ENCODE results near the gene MUC4. TPM values are rescaled to one million over a fixed set of nuclear protein-coding genes. Genes with fewer than 3 reads are reported as not detected.

Gene MUC4
- total RNA-seq, 1 donor from 2014 or later = not detected

GRCh38 chr3:195856410-195857084, 44.8 kb upstream of the MUC4 start:
- DNase-seq (ENCODE audit: low spot score in 2 of 2) = no peak
- Histone ChIP-seq H3K9me3 (no peaks in the 10 kb centered on the region), H3K27me3 (no peaks in the 10 kb centered on the region), H3K36me3 (no peaks in the 10 kb centered on the region), H3K4me3 (no peak overlapping the region), H3K27ac (no peak overlapping the region), H3K4me1 (no peaks in the 10 kb centered on the region)
- intact Hi-C loops (cut with DNase I) = no loop called here
- no peak for TF ChIP-seq CTCF (IDR thresholded peaks at IDR 0.05)

GRCh38 chr3:195855471-195856409, 44.0 kb upstream of the MUC4 start:
- intact Hi-C loops (cut with DNase I) = no loop called here
- H3K36me3 ChIP-seq = no peaks in the 10 kb centered on the region

GRCh38 chr3:195854628-195855294, 43.0 kb upstream of the MUC4 start:
- Histone ChIP-seq H3K9me3 (no peaks in the 10 kb centered on the region), H3K36me3 (no peaks in the 10 kb centered on the region), H3K4me1 (no peaks in the 10 kb centered on the region), H3K27ac (no peak overlapping the region), H3K27me3 (no peaks in the 10 kb centered on the region), H3K4me3 (no peak overlapping the region)
- intact Hi-C loops (cut with DNase I) = no loop called here
- no peak for DNase-seq (ENCODE audit: low spot score in 2 of 2)
- TF ChIP-seq CTCF (IDR thresholded peaks at IDR 0.05) = no peak

More at GRCh38 chr3:195855471-195856409, 44.0 kb upstream of the MUC4 start:
- Histone ChIP-seq H3K27me3 (no peaks in the 10 kb centered on the region), H3K27ac (no peak overlapping the region), H3K4me3 (no peak overlapping the region), H3K9me3 (no peaks in the 10 kb centered on the region), H3K4me1 (no peaks in the 10 kb centered on the region)
- no peak for TF ChIP-seq CTCF (IDR thresholded peaks at IDR 0.05)
- no peak for DNase-seq (ENCODE audit: low spot score in 2 of 2)

GRCh38 chr3:195853996-195854395, 42.3 kb upstream of the MUC4 start:
- H3K4me3 ChIP-seq = no peak overlapping the region
- no peak for TF ChIP-seq CTCF (IDR thresholded peaks at IDR 0.05)
- no peaks in the 10 kb centered on the region for H3K4me1 ChIP-seq
- no peak for DNase-seq (ENCODE audit: low spot score in 2 of 2)
- H3K27ac ChIP-seq = no peak overlapping the region
- no peaks in the 10 kb centered on the region for H3K9me3 ChIP-seq
- intact Hi-C loops (cut with DNase I) = no loop called here
- H3K36me3 ChIP-seq = no peaks in the 10 kb centered on the region
- no peaks in the 10 kb centered on the region for H3K27me3 ChIP-seq

GRCh38 chr3:195853036-195853435, 41.3 kb upstream of the MUC4 start:
- Histone ChIP-seq H3K27ac (no peak overlapping the region), H3K4me3 (no peak overlapping the region), H3K36me3 (no peaks in the 10 kb centered on the region), H3K4me1 (no peaks in the 10 kb centered on the region), H3K27me3 (no peaks in the 10 kb centered on the region), H3K9me3 (no peaks in the 10 kb centered on the region)
- TF ChIP-seq CTCF (IDR thresholded peaks at IDR 0.05) = no peak
- no peak for DNase-seq (ENCODE audit: low spot score in 2 of 2)
- intact Hi-C loops (cut with DNase I) = no loop called here

Measured in ascending aorta (tissue), 2 donors.